Right lobe of liver (tissue), 4 donors: Measurements from ENCODE around the gene ISLR2.
"Not testable (repeated sequence)": the region's sequence is repeated elsewhere in the genome, so short reads cannot be mapped to it uniquely, and the experiment has no call there.

Source experiments
- POLR2A ChIP-seq: fragments of 450-650 bp; IDR thresholded peaks from one replicate; pipeline ENCODE4 v1.6.1; 2017; ENCODE audit warnings: antibody characterized with exemption, mild to moderate bottlenecking
- TF ChIP-seq, protein P1 (sequence below), 4 donors: fragments of 200-600 bp in 3 of 4; fragments of 450-650 bp in 1 of 4; IDR thresholded peaks; one replicate each; pipeline versions ENCODE4 v1.5.1 to v1.8.0; 2016 to 2022; ENCODE audit warnings: antibody characterized with exemption in 4 of 4, mild to moderate bottlenecking in 2 of 4
- donor health status: DM: no; HTN: no; CAD: no.
- donor health status: DM: no; HTN: no; CAD: no.
- donor health status: DM: no; HTN: yes; CAD: no.

DNA sequence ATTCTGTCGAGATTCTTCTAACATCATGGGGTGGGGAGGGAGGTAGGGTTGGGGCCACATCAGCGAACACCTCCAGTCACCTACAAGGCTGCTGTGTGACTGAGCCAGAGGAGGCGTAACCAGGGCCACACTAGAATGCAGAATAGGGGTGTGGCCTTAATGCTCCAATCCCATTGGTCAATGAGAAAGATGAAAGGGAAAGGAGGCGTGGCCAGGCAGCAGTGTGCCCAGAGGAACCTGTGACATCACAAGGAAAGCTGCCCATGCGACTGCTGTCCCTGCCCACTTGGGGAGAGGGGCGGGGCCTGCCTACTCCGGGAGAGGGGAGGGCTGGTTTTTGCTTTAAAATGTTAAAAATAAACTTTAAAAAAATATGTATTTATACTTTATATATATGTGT is 47.9 kb upstream of the ISLR2 start, which contains the start of gene GOLGA6A:
- TF ChIP-seq, protein P1, sequence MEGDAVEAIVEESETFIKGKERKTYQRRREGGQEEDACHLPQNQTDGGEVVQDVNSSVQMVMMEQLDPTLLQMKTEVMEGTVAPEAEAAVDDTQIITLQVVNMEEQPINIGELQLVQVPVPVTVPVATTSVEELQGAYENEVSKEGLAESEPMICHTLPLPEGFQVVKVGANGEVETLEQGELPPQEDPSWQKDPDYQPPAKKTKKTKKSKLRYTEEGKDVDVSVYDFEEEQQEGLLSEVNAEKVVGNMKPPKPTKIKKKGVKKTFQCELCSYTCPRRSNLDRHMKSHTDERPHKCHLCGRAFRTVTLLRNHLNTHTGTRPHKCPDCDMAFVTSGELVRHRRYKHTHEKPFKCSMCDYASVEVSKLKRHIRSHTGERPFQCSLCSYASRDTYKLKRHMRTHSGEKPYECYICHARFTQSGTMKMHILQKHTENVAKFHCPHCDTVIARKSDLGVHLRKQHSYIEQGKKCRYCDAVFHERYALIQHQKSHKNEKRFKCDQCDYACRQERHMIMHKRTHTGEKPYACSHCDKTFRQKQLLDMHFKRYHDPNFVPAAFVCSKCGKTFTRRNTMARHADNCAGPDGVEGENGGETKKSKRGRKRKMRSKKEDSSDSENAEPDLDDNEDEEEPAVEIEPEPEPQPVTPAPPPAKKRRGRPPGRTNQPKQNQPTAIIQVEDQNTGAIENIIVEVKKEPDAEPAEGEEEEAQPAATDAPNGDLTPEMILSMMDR (IDR thresholded peaks at IDR 0.05): not testable (repeated sequence)
- not testable (repeated sequence) for TF ChIP-seq POLR2A
